SK-N-SH treated with all-trans-retinoic acid at 6 μM for 48 hours (cell line): ENCODE measurements around the gene GSE1.
A peak's percentile ranks its signal among the peaks of the same experiment; 100 is the strongest.

Experiments
- ATAC-seq: fragments of 200-7000 bp; cut with Tn5 transposase; 3 replicates; pipeline ENCODE4 v1.9.1; 2020; ENCODE audit warnings: mild to moderate bottlenecking, moderate library complexity
- ARNTL ChIP-seq: fragments of 450-650 bp; formaldehyde crosslinking; IDR thresholded peaks from 2 replicates; pipeline ENCODE4 v1.5.0; 2020; ENCODE audit warnings: low read depth, mild to moderate bottlenecking, moderate library complexity, borderline replicate concordance
- BACH2 ChIP-seq: fragments of 250-450 bp; sonication (Bioruptor Pico); IDR thresholded peaks from 2 replicates; pipeline ENCODE4 v1.9.0; 2021; ENCODE audit warnings: mild to moderate bottlenecking, borderline replicate concordance
- CSDC2 ChIP-seq: fragments of 250-450 bp; sonication (Bioruptor Pico); IDR thresholded peaks from 2 replicates; pipeline ENCODE4 v1.5.0; 2020; ENCODE audit warnings: mild to moderate bottlenecking, moderate library complexity
- ESRRG ChIP-seq: fragments of 250-450 bp; sonication (Bioruptor Pico); IDR thresholded peaks from 2 replicates; pipeline ENCODE4 v1.6.1; 2021; ENCODE audit warnings: mild to moderate bottlenecking
- GLIS3 ChIP-seq: fragments of 250-450 bp; sonication (Bioruptor Pico); IDR thresholded peaks from 2 replicates; pipeline ENCODE4 v1.5.0; 2020; ENCODE audit warnings: mild to moderate bottlenecking, moderate library complexity
- ISL1 ChIP-seq: fragments of 250-450 bp; sonication (Bioruptor Pico); IDR thresholded peaks from 2 replicates; pipeline ENCODE4 v2.1.2; 2022; ENCODE audit warnings: mild to moderate bottlenecking, moderate library complexity
- OSR1 ChIP-seq: fragments of 250-450 bp; sonication (Bioruptor Pico); IDR thresholded peaks from 2 replicates; pipeline ENCODE4 v1.8.0; 2022; ENCODE audit warnings: moderate library complexity, mild to moderate bottlenecking, inconsistent platforms
- PPARA ChIP-seq: fragments of 250-450 bp; sonication (Bioruptor Pico); IDR thresholded peaks from 2 replicates; pipeline ENCODE4 v1.5.0; 2020; ENCODE audit warnings: mild to moderate bottlenecking, borderline replicate concordance
- RARB ChIP-seq: fragments of 250-450 bp; sonication (Bioruptor Pico); IDR thresholded peaks from 2 replicates; pipeline ENCODE4 v1.8.0; 2021; ENCODE audit warnings: mild to moderate bottlenecking, moderate library complexity
- TCF4 ChIP-seq: fragments of 250-450 bp; sonication (Bioruptor Pico); IDR thresholded peaks from 2 replicates; pipeline ENCODE4 v1.8.0; 2021; ENCODE audit warnings: mild to moderate bottlenecking, moderate library complexity, borderline replicate concordance
- ZC3H10 ChIP-seq: fragments of 250-450 bp; sonication (Bioruptor Pico); IDR thresholded peaks from 2 replicates; pipeline ENCODE4 v1.5.1; 2021; ENCODE audit warnings: mild to moderate bottlenecking, moderate library complexity
- ZFP3 ChIP-seq: fragments of 250-450 bp; sonication (Bioruptor Pico); IDR thresholded peaks from 2 replicates; pipeline ENCODE4 v1.5.0; 2020; ENCODE audit warnings: mild to moderate bottlenecking, moderate library complexity
- ZFP30 ChIP-seq: fragments of 450-650 bp; formaldehyde crosslinking; IDR thresholded peaks from 2 replicates; pipeline ENCODE4 v1.5.0; 2022; ENCODE audit warnings: mild to moderate bottlenecking, moderate library complexity
- ZNF565 ChIP-seq: fragments of 450-650 bp; formaldehyde crosslinking; conservative IDR thresholded peaks from 2 replicates; pipeline ENCODE4 v1.5.0; 2020; ENCODE audit warnings: low read depth, mild to moderate bottlenecking, moderate library complexity
- ZNF70 ChIP-seq: fragments of 450-650 bp; formaldehyde crosslinking; IDR thresholded peaks from 2 replicates; pipeline ENCODE4 v1.5.0; 2020; ENCODE audit warnings: mild to moderate bottlenecking, moderate library complexity
- TF ChIP-seq, protein P1 (sequence below): fragments of 250-450 bp; sonication (Bioruptor Pico); IDR thresholded peaks from 2 replicates; pipeline ENCODE4 v1.8.0; 2021; ENCODE audit warnings: low read depth, mild to moderate bottlenecking, moderate library complexity, borderline replicate concordance
- TF ChIP-seq, protein P2 (sequence below): fragments of 250-450 bp; sonication (Bioruptor Pico); IDR thresholded peaks from 2 replicates; pipeline ENCODE4 v1.5.1; 2020; ENCODE audit warnings: low read depth, mild to moderate bottlenecking, moderate library complexity
- TF ChIP-seq, protein P3 (sequence below): fragments of 250-450 bp; sonication (Bioruptor Pico); IDR thresholded peaks from 2 replicates; pipeline ENCODE4 v1.8.0; 2020; ENCODE audit warnings: mild to moderate bottlenecking, moderate library complexity, borderline replicate concordance
- TF ChIP-seq, protein P4 (sequence below): fragments of 250-450 bp; sonication (Bioruptor Pico); IDR thresholded peaks from 2 replicates; pipeline ENCODE4 v1.5.1; 2021; ENCODE audit warnings: mild to moderate bottlenecking, moderate library complexity
- TF ChIP-seq, protein P5 (sequence below): fragments of 250-450 bp; sonication (Bioruptor Pico); IDR thresholded peaks from 2 replicates; pipeline ENCODE4 v1.5.0; 2020; ENCODE audit warnings: mild to moderate bottlenecking, moderate library complexity

The GSE1 gene

DNA sequence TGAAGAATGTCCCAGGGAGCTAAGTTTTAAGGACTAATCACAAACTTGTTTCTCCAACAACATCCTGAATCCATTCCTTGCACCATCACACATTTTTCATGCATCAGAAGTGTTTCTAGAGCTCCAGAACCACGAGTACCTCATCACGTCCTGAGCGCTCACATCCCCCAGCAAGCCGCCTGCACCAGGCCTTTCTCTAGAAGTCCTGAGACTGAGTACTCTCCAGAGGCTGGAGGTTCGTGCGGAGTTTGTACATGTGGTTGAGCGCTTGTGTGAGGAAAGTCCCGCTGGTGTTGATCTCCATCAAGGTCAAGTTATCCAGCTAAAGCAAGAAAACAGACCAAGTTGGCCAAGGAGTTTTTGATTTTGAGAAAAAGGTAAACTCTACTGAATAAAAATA, 64.9 kb downstream of the GSE1 start (continued):
- TF ChIP-seq, protein P1, sequence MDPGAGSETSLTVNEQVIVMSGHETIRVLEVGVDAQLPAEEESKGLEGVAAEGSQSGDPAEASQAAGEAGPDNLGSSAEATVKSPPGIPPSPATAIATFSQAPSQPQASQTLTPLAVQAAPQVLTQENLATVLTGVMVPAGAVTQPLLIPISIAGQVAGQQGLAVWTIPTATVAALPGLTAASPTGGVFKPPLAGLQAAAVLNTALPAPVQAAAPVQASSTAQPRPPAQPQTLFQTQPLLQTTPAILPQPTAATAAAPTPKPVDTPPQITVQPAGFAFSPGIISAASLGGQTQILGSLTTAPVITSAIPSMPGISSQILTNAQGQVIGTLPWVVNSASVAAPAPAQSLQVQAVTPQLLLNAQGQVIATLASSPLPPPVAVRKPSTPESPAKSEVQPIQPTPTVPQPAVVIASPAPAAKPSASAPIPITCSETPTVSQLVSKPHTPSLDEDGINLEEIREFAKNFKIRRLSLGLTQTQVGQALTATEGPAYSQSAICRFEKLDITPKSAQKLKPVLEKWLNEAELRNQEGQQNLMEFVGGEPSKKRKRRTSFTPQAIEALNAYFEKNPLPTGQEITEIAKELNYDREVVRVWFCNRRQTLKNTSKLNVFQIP (CRISPR knock-in tag), result no peak
- no peak for TF ChIP-seq ISL1 (CRISPR knock-in tag)

DNA sequence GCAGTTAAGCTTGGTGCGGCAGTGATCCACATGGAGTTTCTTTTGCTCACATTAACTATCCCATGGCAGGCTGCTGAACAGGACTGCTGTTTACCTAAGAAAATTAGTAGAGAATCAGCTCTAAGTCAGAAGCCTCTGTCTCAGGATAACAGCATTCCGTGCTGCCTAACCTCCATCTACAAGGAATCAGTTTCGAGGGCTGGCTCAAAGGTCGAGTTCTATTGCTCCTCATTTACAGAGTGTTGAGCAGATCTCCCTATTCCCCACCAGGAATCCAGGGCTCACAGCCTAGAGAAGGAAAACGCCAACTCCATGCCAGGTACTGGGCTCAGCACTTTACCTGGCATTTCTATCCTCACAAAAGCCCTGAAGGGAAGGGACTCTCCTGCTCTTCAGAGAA, 65.7 kb downstream of the GSE1 start:
- no peak for ATAC-seq
- TF ChIP-seq, protein P2, sequence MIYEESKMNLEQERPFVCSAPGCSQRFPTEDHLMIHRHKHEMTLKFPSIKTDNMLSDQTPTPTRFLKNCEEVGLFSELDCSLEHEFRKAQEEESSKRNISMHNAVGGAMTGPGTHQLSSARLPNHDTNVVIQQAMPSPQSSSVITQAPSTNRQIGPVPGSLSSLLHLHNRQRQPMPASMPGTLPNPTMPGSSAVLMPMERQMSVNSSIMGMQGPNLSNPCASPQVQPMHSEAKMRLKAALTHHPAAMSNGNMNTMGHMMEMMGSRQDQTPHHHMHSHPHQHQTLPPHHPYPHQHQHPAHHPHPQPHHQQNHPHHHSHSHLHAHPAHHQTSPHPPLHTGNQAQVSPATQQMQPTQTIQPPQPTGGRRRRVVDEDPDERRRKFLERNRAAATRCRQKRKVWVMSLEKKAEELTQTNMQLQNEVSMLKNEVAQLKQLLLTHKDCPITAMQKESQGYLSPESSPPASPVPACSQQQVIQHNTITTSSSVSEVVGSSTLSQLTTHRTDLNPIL, result no peak
- no peak for TF ChIP-seq ARNTL
- no peak for TF ChIP-seq OSR1 (CRISPR knock-in tag)
- no peak for TF ChIP-seq TCF4 (CRISPR knock-in tag)
- TF ChIP-seq RARB (CRISPR knock-in tag), result no peak
- no peak for TF ChIP-seq ZNF565 (CRISPR knock-in tag)
- TF ChIP-seq, protein P3, sequence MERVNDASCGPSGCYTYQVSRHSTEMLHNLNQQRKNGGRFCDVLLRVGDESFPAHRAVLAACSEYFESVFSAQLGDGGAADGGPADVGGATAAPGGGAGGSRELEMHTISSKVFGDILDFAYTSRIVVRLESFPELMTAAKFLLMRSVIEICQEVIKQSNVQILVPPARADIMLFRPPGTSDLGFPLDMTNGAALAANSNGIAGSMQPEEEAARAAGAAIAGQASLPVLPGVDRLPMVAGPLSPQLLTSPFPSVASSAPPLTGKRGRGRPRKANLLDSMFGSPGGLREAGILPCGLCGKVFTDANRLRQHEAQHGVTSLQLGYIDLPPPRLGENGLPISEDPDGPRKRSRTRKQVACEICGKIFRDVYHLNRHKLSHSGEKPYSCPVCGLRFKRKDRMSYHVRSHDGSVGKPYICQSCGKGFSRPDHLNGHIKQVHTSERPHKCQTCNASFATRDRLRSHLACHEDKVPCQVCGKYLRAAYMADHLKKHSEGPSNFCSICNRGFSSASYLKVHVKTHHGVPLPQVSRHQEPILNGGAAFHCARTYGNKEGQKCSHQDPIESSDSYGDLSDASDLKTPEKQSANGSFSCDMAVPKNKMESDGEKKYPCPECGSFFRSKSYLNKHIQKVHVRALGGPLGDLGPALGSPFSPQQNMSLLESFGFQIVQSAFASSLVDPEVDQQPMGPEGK (CRISPR knock-in tag), result no peak
- TF ChIP-seq ZNF70, result no peak
- no peak for TF ChIP-seq PPARA (CRISPR knock-in tag)
- TF ChIP-seq ZFP30, result no peak

DNA sequence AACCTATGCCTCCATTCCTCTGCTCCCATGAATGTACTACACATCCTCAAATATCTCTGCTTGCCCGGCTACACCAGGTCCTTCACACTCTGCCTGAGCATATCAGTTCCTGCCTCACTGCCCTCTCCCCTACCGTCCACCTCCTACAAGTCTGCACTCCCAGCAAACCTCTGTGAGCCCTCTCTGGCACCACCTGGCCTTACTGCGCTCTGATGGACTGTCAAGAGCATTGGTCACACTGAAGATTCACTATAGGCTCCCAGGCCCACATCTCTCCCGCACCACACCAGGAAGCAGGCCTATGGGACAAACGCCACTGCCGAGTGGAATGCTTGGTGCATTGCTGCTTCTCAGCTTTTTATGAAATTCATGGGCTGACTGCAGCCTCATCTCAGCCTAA, 66.7 kb downstream of the GSE1 start:
- no peak for TF ChIP-seq OSR1 (CRISPR knock-in tag)
- no peak for TF ChIP-seq CSDC2 (CRISPR knock-in tag)
- TF ChIP-seq ESRRG (CRISPR knock-in tag), result no peak
- TF ChIP-seq, all 23 proteins: peak for 0
- ATAC-seq, result peak; percentile 12; the same call in 2 of the 3 replicates

DNA sequence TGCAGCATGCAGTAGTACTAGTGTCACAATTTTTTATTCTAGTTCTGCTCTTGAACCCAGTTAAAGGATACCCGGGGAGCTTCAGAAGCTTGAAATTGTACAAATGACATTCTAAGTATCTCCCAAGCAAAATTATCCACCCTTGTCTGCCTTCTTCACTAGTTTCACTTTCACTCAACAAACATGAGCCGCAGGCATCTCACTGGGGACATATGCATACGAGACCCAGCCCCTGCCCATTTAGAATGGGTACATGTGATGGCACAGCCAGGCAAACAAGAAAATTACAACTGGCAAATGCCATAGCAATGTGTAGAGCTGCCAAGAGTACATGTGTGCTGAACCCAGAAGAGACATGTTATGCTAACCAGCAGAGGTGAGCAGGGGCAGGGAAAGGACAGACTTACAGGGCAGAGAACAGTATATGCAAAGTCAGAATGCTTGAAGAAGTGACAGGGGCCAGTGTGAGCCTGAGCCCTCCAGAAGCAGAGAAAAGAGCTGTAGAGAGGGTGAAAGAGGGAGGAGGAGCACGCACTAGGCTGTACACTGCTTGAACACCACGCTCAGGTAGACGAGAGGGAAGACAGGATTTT, 67.3 kb downstream of the GSE1 start:
- no peak; the same call in 2 of the 3 replicates for ATAC-seq
- TF ChIP-seq ZC3H10 (no peak), ARNTL (no peak), PPARA (CRISPR knock-in tag) (no peak), ZFP30 (no peak), ISL1 (CRISPR knock-in tag) (no peak), BACH2 (CRISPR knock-in tag) (no peak), ESRRG (CRISPR knock-in tag) (no peak), ZNF565 (CRISPR knock-in tag) (no peak), TCF4 (CRISPR knock-in tag) (no peak), OSR1 (CRISPR knock-in tag) (no peak), ZFP3 (CRISPR knock-in tag) (no peak), GLIS3 (no peak)
- TF ChIP-seq, protein P4, sequence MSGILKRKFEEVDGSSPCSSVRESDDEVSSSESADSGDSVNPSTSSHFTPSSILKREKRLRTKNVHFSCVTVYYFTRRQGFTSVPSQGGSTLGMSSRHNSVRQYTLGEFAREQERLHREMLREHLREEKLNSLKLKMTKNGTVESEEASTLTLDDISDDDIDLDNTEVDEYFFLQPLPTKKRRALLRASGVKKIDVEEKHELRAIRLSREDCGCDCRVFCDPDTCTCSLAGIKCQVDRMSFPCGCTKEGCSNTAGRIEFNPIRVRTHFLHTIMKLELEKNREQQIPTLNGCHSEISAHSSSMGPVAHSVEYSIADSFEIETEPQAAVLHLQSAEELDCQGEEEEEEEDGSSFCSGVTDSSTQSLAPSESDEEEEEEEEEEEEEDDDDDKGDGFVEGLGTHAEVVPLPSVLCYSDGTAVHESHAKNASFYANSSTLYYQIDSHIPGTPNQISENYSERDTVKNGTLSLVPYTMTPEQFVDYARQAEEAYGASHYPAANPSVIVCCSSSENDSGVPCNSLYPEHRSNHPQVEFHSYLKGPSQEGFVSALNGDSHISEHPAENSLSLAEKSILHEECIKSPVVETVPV, result no peak
- TF ChIP-seq, protein P5, sequence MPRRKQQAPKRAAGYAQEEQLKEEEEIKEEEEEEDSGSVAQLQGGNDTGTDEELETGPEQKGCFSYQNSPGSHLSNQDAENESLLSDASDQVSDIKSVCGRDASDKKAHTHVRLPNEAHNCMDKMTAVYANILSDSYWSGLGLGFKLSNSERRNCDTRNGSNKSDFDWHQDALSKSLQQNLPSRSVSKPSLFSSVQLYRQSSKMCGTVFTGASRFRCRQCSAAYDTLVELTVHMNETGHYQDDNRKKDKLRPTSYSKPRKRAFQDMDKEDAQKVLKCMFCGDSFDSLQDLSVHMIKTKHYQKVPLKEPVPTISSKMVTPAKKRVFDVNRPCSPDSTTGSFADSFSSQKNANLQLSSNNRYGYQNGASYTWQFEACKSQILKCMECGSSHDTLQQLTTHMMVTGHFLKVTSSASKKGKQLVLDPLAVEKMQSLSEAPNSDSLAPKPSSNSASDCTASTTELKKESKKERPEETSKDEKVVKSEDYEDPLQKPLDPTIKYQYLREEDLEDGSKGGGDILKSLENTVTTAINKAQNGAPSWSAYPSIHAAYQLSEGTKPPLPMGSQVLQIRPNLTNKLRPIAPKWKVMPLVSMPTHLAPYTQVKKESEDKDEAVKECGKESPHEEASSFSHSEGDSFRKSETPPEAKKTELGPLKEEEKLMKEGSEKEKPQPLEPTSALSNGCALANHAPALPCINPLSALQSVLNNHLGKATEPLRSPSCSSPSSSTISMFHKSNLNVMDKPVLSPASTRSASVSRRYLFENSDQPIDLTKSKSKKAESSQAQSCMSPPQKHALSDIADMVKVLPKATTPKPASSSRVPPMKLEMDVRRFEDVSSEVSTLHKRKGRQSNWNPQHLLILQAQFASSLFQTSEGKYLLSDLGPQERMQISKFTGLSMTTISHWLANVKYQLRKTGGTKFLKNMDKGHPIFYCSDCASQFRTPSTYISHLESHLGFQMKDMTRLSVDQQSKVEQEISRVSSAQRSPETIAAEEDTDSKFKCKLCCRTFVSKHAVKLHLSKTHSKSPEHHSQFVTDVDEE, result no peak
- TF ChIP-seq, protein P1 (CRISPR knock-in tag), result no peak
- TF ChIP-seq, all 23 proteins: peak for 0
